DOHH2 (cell line): ENCODE measurements around the gene PHACTR1.

Experiments
- H3F3A ChIP-seq: fragments of 200-600 bp; sonication (generic), shearing (Covaris generic); 2 replicates; pipeline ENCODE4 v1.6.0; 2016; ENCODE audit warnings: antibody characterized with exemption, mild to moderate bottlenecking; ENCODE audit not compliant: control insufficient read depth, insufficient read depth
- H3K27ac ChIP-seq: fragments of 200-600 bp; sonication (generic); 2 replicates; pipeline ENCODE4 v1.5.1; 2014; ENCODE audit warnings: low read depth, mild to moderate bottlenecking, low read length, moderate library complexity
- H3K27me3 ChIP-seq: fragments of 200-600 bp; sonication (generic); 2 replicates; pipeline ENCODE4 v1.6.1; 2014; ENCODE audit warnings: mild to moderate bottlenecking, low read length, mixed read lengths; ENCODE audit not compliant: control insufficient read depth
- H3K36me3 ChIP-seq: fragments of 200-600 bp; sonication (generic); 2 replicates; pipeline ENCODE4 v1.6.1; 2014; ENCODE audit warnings: mild to moderate bottlenecking, low read length, moderate library complexity, mixed read lengths; ENCODE audit not compliant: control insufficient read depth
- H3K4me1 ChIP-seq: fragments of 200-600 bp; sonication (generic); 2 replicates; pipeline ENCODE4 v1.6.1; 2014; ENCODE audit warnings: mild to moderate bottlenecking, low read length, mixed read lengths; ENCODE audit not compliant: control insufficient read depth
- H3K4me2 ChIP-seq: fragments of 200-600 bp; sonication (generic); 2 replicates; pipeline ENCODE4 v1.6.0; 2014; ENCODE audit warnings: mild to moderate bottlenecking, low read length, moderate library complexity
- H3K4me3 ChIP-seq: fragments of 200-600 bp; sonication (generic); 2 replicates; pipeline ENCODE4 v1.5.1; 2014; ENCODE audit warnings: mild to moderate bottlenecking, low read length, mixed read lengths
- H3K79me2 ChIP-seq: fragments of 200-600 bp; sonication (generic); 2 replicates; pipeline ENCODE4 v1.6.1; 2014; ENCODE audit warnings: mild to moderate bottlenecking, low read length, mixed read lengths; ENCODE audit not compliant: control insufficient read depth
- H3K9me2 ChIP-seq: fragments of 200-600 bp; sonication (generic); replicated peaks from 2 replicates; pipeline ENCODE4 v1.6.1; 2014; ENCODE audit warnings: mild to moderate bottlenecking, low read length, mixed read lengths; ENCODE audit not compliant: control insufficient read depth
- H3K9me3 ChIP-seq: fragments of 200-600 bp; sonication (generic); 2 replicates; pipeline ENCODE4 v1.6.1; 2014; ENCODE audit warnings: antibody characterized with exemption, low read length, mixed read lengths; ENCODE audit not compliant: control insufficient read depth, insufficient read depth
- H4K20me1 ChIP-seq: fragments of 200-600 bp; sonication (generic); 2 replicates; pipeline ENCODE4 v1.6.0; 2014; ENCODE audit warnings: low read depth, mild to moderate bottlenecking, antibody characterized with exemption, low read length, moderate library complexity; ENCODE audit not compliant: control insufficient read depth, insufficient read depth
- EZH2phosphoT487 ChIP-seq: fragments of 200-600 bp; sonication (generic); IDR thresholded peaks from 2 replicates; pipeline ENCODE4 v1.6.1; 2017; ENCODE audit warnings: borderline replicate concordance, mild to moderate bottlenecking, antibody characterized with exemption, low read length, moderate library complexity, mixed read lengths
- TF ChIP-seq, protein P1 (sequence below): fragments of 200-600 bp; sonication (generic); IDR thresholded peaks from one replicate; pipeline ENCODE4 v1.5.1; 2014; ENCODE audit warnings: antibody characterized with exemption, mild to moderate bottlenecking, low read depth, low read length; ENCODE audit not compliant: poor library complexity, severe bottlenecking

The PHACTR1 gene

GRCh38 chr6:12977806-12978205 is 261.2 kb downstream of the PHACTR1 start:
- Histone ChIP-seq H3K9me2 (no peaks in the 10 kb centered on the region), H3K4me1 (no peaks in the 10 kb centered on the region), H3K27me3 (0 out of 2 replicates have a peak, but pooled peaks cover 3% of the 10 kb centered on the region), H3K9me3 (no peaks in the 10 kb centered on the region), H3K36me3 (no peaks in the 10 kb centered on the region), H4K20me1 (no peaks in the 10 kb centered on the region), H3K4me3 (no peak overlapping the region), H3K27ac (no peak overlapping the region), H3F3A (no peaks in the 10 kb centered on the region), H3K4me2 (no peak overlapping the region), H3K79me2 (no peaks in the 10 kb centered on the region)
- TF ChIP-seq, protein P1, sequence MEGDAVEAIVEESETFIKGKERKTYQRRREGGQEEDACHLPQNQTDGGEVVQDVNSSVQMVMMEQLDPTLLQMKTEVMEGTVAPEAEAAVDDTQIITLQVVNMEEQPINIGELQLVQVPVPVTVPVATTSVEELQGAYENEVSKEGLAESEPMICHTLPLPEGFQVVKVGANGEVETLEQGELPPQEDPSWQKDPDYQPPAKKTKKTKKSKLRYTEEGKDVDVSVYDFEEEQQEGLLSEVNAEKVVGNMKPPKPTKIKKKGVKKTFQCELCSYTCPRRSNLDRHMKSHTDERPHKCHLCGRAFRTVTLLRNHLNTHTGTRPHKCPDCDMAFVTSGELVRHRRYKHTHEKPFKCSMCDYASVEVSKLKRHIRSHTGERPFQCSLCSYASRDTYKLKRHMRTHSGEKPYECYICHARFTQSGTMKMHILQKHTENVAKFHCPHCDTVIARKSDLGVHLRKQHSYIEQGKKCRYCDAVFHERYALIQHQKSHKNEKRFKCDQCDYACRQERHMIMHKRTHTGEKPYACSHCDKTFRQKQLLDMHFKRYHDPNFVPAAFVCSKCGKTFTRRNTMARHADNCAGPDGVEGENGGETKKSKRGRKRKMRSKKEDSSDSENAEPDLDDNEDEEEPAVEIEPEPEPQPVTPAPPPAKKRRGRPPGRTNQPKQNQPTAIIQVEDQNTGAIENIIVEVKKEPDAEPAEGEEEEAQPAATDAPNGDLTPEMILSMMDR = no peak
- no peak for TF ChIP-seq EZH2phosphoT487

GRCh38 chr6:12980741-12981140 is 264.2 kb downstream of the PHACTR1 start:
- H3K9me3 ChIP-seq = no peaks in the 10 kb centered on the region
- no peaks in the 10 kb centered on the region for H3K36me3 ChIP-seq
- H3K4me3 ChIP-seq = no peak overlapping the region
- H3K79me2 ChIP-seq = no peaks in the 10 kb centered on the region
- H3K4me2 ChIP-seq = no peak overlapping the region
- H3K27ac ChIP-seq = no peak overlapping the region
- no peaks in the 10 kb centered on the region for H3K9me2 ChIP-seq
- H3K27me3 ChIP-seq = no peaks in the 10 kb centered on the region
- H4K20me1 ChIP-seq = no peaks in the 10 kb centered on the region
- TF ChIP-seq, protein P1 = no peak
- no peak for TF ChIP-seq EZH2phosphoT487
- H3F3A ChIP-seq = no peaks in the 10 kb centered on the region
- no peaks in the 10 kb centered on the region for H3K4me1 ChIP-seq

- Histone ChIP-seq H3K79me2 (no peaks in the 10 kb centered on the region), H3K4me2 (no peak overlapping the region), H4K20me1 (no peaks in the 10 kb centered on the region), H3K4me3 (no peak overlapping the region), H3K9me3 (no peaks in the 10 kb centered on the region), H3K9me2 (no peaks in the 10 kb centered on the region), H3F3A (no peaks in the 10 kb centered on the region), H3K27ac (no peak overlapping the region), H3K36me3 (no peaks in the 10 kb centered on the region), H3K4me1 (no peaks in the 10 kb centered on the region), H3K27me3 (no peaks in the 10 kb centered on the region)
- no peak for TF ChIP-seq EZH2phosphoT487
- TF ChIP-seq, protein P1 = no peak
These were observed 268.2 kb downstream of the PHACTR1 start for GRCh38 chr6:12984776-12985175.

- Histone ChIP-seq H3K4me2 (no peak overlapping the region), H3K36me3 (no peaks in the 10 kb centered on the region), H3K9me3 (no peaks in the 10 kb centered on the region), H3K9me2 (no peaks in the 10 kb centered on the region), H3K79me2 (no peaks in the 10 kb centered on the region), H3K4me1 (no peaks in the 10 kb centered on the region), H3K27ac (no peak overlapping the region), H3F3A (no peaks in the 10 kb centered on the region), H3K27me3 (no peaks in the 10 kb centered on the region), H4K20me1 (no peaks in the 10 kb centered on the region), H3K4me3 (no peak overlapping the region)
- TF ChIP-seq, protein P1 = no peak
- TF ChIP-seq EZH2phosphoT487 = no peak
These were observed 271.2 kb downstream of the PHACTR1 start for GRCh38 chr6:12987783-12988182.
